CD4-positive, alpha-beta T cell treated with Interleukin-2 at 100 ng/mL for 4 hours (primary cell): ENCODE measurements around the gene BAIAP2.

Experiments
- DNase-seq: peaks from one replicate; pipeline ENCODE4 v3.0.0-alpha.2; 2020; ENCODE audit warnings: low spot score

Gene BAIAP2

GRCh38 chr17:81034779-81035520, at the start of gene BAIAP2:
TSS of gene BAIAP2 (plus strand) at chr17:81035151. CDS start at chr17:81035255, 104 bp downstream.
- DNase-seq, result peak; percentile 96

- DNase-seq, result no peak
Measured at GRCh38 chr17:80986046-80986445, 48.9 kb upstream of the BAIAP2 start.

GRCh38 chr17:80986816-80987475, 48.0 kb upstream of the BAIAP2 start:
- DNase-seq, result no peak

- no peak for DNase-seq
Measured at GRCh38 chr17:80987941-80988461, 47.0 kb upstream of the BAIAP2 start.

- DNase-seq, result no peak
Measured at GRCh38 chr17:80989586-80989913, 45.4 kb upstream of the BAIAP2 start.

GRCh38 chr17:80990921-80991644, 43.9 kb upstream of the BAIAP2 start:
- DNase-seq, result no peak

GRCh38 chr17:80991645-80992076, 43.3 kb upstream of the BAIAP2 start, which contains the start of gene CHMP6:
TSS of gene CHMP6 (plus strand) at chr17:80991841. CDS start at chr17:80991919, 78 bp downstream.
- DNase-seq, result peak; percentile 70

- DNase-seq, result no peak
Measured at GRCh38 chr17:80992077-80992947, 42.6 kb upstream of the BAIAP2 start.

GRCh38 chr17:80992948-80993624, 41.9 kb upstream of the BAIAP2 start:
- no peak for DNase-seq

GRCh38 chr17:80995131-80995530, 39.8 kb upstream of the BAIAP2 start:
- DNase-seq, result no peak

GRCh38 chr17:80996422-80997305, 38.3 kb upstream of the BAIAP2 start:
- no peak for DNase-seq

- DNase-seq, result no peak
Measured at GRCh38 chr17:80997424-80998117, 37.4 kb upstream of the BAIAP2 start.

GRCh38 chr17:80998118-80998747, 36.7 kb upstream of the BAIAP2 start:
- no peak for DNase-seq

GRCh38 chr17:80998748-80999535, 36.0 kb upstream of the BAIAP2 start:
- DNase-seq, result no peak

- DNase-seq, result no peak
Measured at GRCh38 chr17:80999536-81000333, 35.2 kb upstream of the BAIAP2 start.

GRCh38 chr17:81000334-81000630, 34.7 kb upstream of the BAIAP2 start:
- DNase-seq, result no peak

- no peak for DNase-seq
Measured at GRCh38 chr17:81000631-81001357, 34.2 kb upstream of the BAIAP2 start.
